GM19452 (cell line): Measurements from ENCODE around the gene PCDHGC5.

Source experiments
- ATAC-seq: cut with Tn5 transposase; IDR thresholded peaks from one replicate; pipeline ENCODE4 v1.9.1; 2021; ENCODE audit not compliant: unreplicated experiment

PCDHGC5 gene

GRCh38 chr5:141511771-141512325 is 23.0 kb downstream of the PCDHGC5 start:
- ATAC-seq, result no peak

DNA sequence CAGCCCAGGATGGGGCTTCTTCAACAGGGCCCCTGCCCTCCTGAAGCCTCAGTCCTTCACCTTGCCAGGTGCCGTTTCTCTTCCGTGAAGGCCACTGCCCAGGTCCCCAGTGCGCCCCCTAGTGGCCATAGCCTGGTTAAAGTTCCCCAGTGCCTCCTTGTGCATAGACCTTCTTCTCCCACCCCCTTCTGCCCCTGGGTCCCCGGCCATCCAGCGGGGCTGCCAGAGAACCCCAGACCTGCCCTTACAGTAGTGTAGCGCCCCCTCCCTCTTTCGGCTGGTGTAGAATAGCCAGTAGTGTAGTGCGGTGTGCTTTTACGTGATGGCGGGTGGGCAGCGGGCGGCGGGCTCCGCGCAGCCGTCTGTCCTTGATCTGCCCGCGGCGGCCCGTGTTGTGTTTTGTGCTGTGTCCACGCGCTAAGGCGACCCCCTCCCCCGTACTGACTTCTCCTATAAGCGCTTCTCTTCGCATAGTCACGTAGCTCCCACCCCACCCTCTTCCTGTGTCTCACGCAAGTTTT is 23.6 kb downstream of the PCDHGC5 start:
- ATAC-seq, result peak; percentile 17

- no peak for ATAC-seq
Observed at GRCh38 chr5:141512911-141513626, 24.2 kb downstream of the PCDHGC5 start.

GRCh38 chr5:141513627-141514329 is 24.9 kb downstream of the PCDHGC5 start:
- ATAC-seq, result peak; percentile 22

DNA sequence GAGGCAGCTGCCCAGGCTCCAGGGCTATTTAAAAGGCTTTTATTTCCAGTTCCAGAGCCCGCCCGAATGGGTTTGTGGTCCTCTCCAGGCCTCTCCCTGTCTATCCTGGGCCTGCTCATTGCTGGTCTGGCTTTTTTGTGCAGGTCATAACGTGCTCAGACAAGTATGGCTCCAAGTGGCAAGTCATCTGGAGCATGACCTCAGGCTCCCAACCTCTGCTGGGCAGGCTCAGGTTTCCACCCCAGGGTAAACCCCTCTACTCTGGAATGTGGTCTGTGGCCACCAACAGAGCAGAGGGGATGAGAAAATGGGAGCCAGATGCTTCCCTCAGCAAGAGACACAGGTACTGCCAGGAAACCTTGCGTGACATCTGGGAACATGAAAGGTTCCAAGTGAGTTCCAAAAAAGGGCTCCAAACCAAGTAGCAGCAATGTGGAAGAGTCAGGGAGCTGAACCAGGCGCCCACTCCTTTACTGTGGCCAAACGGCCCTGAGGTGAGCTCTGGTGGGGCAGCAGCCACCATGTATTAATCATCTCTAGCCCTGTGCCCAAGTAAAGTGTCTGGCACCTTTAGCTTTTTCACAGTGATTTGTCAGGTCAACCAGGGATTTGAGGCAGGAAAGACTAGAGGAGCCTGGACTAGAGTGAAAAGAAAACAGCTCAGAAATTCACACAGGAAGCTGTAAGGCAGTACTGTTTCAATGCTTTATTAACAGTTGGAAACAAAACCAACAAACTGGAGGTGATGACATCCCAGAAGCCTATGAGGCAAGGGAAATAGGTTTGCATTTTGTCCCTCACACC is 25.7 kb downstream of the PCDHGC5 start:
- peak; percentile 28 for ATAC-seq

DNA sequence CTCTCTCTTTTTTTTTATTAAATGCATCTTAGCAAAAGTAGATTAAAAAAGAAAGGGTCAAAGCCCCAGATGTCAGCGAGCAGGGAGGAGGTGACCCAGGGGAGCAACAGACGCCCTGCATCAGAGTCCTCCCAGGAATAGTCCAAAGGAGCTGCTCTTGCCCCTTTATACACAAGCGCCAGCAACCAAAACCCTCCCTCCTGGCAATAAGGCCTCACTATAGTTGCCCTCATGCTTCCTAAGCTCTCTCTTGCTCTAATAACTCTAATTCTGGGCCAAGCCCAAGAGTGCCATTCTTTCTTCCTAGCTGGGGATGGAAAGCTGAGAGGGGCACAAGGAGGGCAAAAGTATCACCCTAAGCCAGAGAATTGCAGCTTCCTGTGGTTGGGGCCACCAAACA is 26.3 kb downstream of the PCDHGC5 start:
- no peak for ATAC-seq

GRCh38 chr5:141515946-141516671 is 27.2 kb downstream of the PCDHGC5 start:
- ATAC-seq, result no peak

- no peak for ATAC-seq
Observed at GRCh38 chr5:141516672-141517025, 27.8 kb downstream of the PCDHGC5 start.

- no peak for ATAC-seq
Observed at GRCh38 chr5:141517312-141517711, 28.4 kb downstream of the PCDHGC5 start.

- no peak for ATAC-seq
Observed at GRCh38 chr5:141517880-141518617, 29.2 kb downstream of the PCDHGC5 start.

DNA sequence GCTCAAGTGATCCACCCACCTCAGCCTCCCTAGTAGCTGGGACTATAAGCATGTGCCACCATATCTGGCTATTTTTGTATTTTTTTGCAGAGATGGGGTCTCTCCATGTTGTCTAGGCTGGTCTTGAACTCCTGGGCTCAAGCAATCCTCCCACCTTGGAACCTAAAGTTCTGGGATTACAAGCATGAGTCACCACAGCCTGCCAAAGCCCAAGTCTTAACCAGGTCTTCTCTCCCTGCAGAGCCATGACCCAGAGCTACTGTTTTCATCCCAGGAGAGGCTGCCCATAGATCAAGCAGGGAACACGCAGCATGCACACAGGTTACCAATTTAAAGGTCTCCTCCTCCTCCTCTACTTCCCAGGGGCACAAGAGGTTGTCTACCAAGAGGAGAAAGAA is 29.7 kb downstream of the PCDHGC5 start:
- ATAC-seq, result no peak

DNA sequence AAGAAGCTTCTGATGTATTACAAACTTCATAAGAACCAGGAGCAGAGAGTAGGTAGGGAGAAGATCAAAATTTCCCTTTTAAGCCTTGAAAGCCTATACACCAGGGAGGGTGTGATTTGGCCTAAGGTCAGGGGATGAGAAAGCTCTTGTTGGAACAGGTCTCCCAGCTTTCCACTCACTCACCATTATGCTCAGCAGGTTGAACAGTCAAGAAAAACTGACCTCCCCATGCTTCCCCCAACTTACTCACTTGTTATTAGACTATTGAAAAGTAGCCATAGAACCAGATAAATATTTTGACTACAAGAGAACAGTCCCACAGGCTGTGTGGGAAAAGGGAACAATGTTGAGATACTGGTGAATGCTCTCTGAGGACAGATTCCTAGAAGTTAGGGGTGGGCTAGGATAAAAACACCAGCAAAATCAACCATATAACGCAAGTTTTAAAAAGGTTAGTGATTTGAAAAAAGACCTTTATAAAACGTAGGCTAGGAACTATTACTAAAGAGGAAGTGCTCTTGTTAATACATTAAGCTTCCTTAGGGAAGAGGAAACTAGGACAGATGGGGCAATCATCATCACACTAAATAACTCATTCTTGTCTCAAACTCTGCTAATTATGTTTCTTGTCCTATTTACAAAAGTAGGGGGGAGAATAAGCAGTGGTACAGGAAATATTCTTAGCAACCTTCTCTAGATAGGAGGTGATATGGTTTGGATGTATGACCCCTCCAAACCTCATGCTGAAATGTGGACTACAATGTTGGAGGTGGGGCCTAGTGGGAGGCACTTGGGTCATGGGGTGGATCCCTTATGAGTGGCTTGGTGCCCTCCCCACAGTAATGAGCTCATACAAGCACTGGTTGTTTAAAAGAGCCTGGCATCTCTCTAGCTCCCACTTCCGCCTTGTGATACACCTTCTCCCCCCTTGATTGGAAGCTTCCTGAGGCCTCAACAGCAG is 31.0 kb downstream of the PCDHGC5 start:
- ATAC-seq, result no peak

DNA sequence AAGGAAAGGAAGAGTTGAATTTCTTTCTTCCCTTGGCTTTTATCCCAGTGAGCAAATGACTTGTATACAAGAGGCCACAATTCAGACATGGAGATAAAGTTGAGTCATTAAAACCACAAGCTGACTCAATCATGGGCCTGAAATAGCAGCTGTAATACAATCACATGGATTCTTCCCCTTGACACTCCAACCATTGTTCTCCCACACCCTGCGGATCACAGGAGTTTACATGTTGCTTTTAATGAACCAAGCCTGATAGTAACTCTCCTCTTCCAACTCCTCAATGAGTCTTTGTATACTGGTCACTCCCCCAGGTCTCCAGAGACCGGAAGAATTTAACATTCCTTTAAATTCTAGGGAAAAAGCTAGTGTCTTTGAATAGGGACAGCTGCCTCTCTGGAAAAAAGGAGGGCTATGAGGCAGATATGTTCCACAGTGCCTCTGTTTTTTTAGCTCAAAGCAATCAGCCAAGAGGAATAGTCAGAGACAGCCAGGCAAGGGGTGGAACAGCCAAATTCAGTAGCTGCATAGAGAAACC is 32.4 kb downstream of the PCDHGC5 start:
- no peak for ATAC-seq

GRCh38 chr5:141522301-141522700 is 33.4 kb downstream of the PCDHGC5 start:
- no peak for ATAC-seq

- no peak for ATAC-seq
Observed at GRCh38 chr5:141523991-141524390, 35.1 kb downstream of the PCDHGC5 start.

DNA sequence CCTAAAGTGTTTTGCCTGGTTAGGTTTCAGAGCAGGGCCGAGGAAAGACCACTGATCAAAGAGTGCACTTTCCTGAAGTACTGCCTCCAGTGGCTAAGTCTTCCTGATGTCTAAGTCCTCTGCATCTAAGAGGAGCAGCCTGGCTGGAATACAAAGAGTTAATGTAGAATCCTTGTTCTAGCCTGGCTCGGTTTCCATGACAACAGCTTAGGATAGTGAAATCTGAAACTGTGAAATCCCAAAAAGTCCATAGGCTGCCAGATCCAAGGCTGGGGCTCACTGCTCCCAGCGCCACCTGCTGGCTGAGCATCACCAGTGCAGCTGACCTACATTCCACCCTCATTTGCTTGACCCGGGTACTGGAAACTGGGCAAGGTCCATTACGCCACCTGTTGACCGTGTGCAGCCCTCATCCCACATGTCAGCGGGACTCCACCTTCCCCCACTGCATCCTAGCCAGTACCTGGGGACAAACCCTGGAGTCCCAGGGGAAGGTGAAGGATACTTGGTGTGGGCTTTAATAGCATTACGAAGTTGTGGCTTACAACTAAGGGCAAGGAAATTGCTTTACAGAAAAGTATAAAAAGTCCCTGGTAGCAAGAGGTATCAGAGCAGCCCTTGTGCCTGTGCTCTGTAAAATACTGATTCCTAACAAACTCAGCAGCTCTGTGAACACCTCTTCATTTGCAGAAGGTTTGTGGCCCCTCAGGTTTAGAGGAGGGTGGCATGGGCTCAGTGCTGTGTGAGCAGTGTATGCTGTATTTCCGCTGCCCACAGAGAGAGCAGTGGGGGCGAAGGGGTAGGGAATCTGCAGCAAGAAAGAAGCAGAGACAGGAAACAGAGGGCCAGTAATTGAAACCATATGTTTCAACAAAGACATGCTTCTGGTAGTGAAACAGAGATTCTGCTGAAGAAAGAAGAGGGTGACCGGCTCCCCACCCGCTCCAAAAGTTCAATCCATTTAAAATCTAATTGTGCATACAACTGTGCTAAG is 36.0 kb downstream of the PCDHGC5 start:
- ATAC-seq, result peak; percentile 79

- no peak for ATAC-seq
Observed at GRCh38 chr5:141525653-141526052, 36.8 kb downstream of the PCDHGC5 start.
